Measurements from ENCODE around the gene CFAP99. TPM values are rescaled to one million over a fixed set of nuclear protein-coding genes. Genes with fewer than 3 reads are reported as not detected.

Gene CFAP99
- total and polyA plus RNA-seq, 2 of the 8 experiments (the other 6 are each of a cell fraction or from before 2014, with no cell fraction given), result not detected

DNA sequence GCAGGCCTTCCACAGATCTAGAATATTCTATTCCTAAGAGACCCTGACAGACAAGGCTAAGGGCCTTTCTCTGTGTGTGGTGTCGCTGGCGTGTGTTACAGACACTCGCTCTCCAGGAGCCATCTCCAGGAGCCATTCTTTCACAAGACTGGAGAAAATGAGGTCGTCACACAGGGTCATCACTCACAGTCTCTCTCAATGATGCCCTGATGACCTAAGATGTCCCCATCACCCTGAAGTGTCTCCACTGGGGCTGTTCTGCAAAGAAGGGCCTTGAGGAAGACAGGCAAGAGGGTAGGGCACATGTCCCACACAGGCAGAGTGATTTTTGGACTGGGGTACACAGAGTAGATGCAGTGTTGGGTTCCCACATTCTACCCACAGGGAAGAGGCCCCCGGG, 35.0 kb upstream of the CFAP99 start (continued):
- TF ChIP-seq NRF1 (IDR thresholded peaks at IDR 0.05; ENCODE audit: low read depth, low read length), result no peak
- TF ChIP-seq SIN3A (conservative IDR thresholded peaks at IDR 0.05 in 1 of 2, IDR thresholded peaks at IDR 0.05 in 1 of 2; ENCODE audit: low read depth in 1 of 2, low read length in 2 of 2), result no peak
- no peak for TF ChIP-seq TAF1 (IDR thresholded peaks at IDR 0.05; ENCODE audit: low read depth, low read length)
- TF ChIP-seq SP4 (IDR thresholded peaks at IDR 0.05; ENCODE audit: low read length), result no peak
- no peak for TF ChIP-seq POLR2AphosphoS5 (IDR thresholded peaks at IDR 0.05; ENCODE audit: low read depth, low read length)
- TF ChIP-seq BCL11A (IDR thresholded peaks at IDR 0.05; ENCODE audit: low read depth in 2 of 2, low read length in 2 of 2), result no peak

All from H1 (cell line).